ENCODE data around the gene SPHK2.
"Not testable (repeated sequence)": the region's sequence is repeated elsewhere in the genome, so short reads cannot be mapped to it uniquely, and the experiment has no call there.

The SPHK2 gene

GRCh38 chr19:48676887-48677286 lies 57.6 kb downstream of the SPHK2 start:
- DNase-seq (ENCODE audit: low read depth in 2 of 2, low spot score in 1 of 2) = no peak

- no peak for DNase-seq (ENCODE audit: low read depth in 2 of 2, low spot score in 1 of 2)
Measured at GRCh38 chr19:48678201-48678600, 58.9 kb downstream of the SPHK2 start.

GRCh38 chr19:48680006-48680405 lies 60.7 kb downstream of the SPHK2 start:
- DNase-seq (ENCODE audit: low read depth in 2 of 2, low spot score in 1 of 2) = not testable (repeated sequence)
